Stimulated activated CD8-positive, alpha-beta memory T cell treated with anti-CD3 and anti-CD28 coated beads, Interleukin-7, amount 100 ng/mL, for 4 hours (primary cell): ENCODE measurements around the gene FLAD1.
A peak's percentile ranks its signal among the peaks of the same experiment; 100 is the strongest.

Source experiments
- DNase-seq, 2 donors: peaks; one replicate each; pipeline ENCODE4 v3.0.0-alpha.2; 2020; ENCODE audit warnings: low read depth in 2 of 2

The FLAD1 gene

DNA sequence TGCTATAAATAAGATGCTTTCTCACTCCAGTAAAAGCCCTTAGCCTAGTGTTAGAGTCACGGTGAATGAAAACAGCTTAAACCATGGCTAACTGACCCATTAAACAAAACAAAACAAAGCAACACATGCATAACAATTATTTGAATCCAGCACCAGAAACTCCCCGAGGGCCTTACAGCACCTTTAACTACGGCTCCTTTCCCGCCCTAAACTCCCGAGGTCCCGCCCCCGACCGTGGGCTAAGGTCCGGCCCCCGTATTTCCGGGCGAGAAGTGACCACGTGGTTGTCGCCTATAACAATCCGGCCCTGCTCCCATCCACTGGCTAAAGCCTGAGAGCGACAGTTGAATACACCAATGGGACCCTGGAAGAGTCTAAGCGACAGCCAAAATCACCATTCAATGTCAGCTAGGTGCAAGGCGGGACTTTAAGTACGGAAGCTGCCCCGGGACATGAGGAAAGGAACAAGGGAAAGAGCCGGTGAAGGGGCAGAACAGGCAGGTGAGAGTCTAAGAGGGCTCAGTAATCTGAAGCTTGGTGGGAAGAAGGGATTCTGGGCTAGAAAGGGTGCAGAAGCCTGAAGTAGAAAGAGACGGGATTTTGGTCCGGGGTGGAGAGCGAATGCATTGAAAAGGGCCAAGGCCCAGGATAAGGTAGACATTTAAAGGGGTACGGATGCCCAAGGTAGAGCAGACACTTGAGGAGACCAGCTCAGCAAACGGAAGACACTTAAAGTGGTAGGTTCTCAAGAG is at the start of gene FLAD1:
Gene FLAD1, plus strand, starts transcription at position 448 of the 752 bp plus-strand sequence. CDS start 351 bp downstream, outside the sequence.
- peak; percentile 90 to 95 for DNase-seq

GRCh38 chr1:154934358-154934948 is 48.7 kb upstream of the FLAD1 start:
- no peak for DNase-seq

DNA sequence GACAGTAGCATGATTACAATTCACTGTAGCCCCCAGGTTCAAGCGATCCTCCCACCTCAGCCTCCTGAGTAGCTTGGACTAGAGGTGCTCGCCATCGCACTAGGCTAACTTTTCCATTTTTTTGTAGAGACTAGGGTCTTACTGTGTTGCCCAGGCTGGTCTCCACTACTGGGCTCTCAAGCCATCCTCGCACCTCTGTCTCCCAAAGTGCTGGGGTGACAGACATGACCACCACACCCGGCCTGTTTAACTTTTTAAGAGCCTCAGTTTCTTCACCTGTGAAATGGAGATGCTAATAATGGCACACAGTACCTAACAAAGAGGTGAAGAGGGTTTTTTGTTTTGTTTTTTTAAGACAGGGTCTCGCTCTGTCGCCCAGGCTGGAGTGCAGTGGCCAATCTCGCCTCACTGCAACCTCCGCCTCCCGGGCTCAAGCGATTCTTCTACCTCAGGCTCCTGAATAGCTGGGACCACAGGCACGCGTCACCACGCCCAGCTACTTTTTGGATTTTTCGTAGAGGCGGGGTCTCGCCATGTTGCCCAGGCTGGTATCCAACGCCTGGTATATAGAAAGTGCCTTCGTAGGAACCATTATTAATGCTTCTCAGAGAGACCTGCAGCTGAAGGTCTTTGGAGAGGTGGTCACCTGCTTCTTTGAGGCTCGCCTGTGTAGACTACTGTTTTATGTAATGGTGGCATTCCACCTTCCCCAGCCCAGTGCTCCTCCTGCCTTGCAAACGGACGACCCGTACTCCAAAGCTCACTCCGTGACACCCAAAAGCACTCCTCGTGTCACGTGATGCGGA is 47.2 kb upstream of the FLAD1 start:
- DNase-seq = no peak

DNA sequence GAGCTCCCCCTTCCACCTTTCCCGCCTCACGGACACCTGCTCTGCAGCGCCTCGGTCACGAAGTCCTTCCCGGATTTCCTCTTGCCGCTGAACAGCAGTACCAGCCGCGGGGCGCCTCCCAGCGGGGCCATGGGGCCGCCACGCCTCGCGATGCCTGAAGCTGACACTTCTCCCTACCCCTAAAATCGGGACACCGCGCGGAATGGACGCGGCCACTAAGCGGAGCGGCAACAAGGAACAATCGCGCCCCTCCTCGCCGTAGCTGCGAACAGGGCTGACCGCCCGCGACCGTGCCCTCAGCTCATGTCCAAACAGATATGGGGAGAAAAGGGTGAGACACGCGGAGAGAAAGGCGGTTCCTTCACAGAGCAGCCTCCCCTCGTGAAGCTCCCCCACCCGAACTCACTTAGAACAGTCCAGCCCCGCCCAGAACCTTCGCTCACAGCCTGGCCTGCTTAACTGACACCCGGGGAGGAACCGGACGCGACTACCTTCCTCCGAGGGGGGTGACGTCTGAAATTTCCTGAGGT is 46.5 kb upstream of the FLAD1 start, which contains the start of gene PMVK:
Gene PMVK, minus strand, starts transcription at position 165 of the 530 bp plus-strand sequence. Its CDS starts 34 bp downstream, at position 131.
- DNase-seq = peak; percentile 92 to 95

- DNase-seq = peak; percentile 83
Measured at GRCh38 chr1:154937085-154937987, 45.8 kb upstream of the FLAD1 start.

GRCh38 chr1:154937988-154938386 is 45.2 kb upstream of the FLAD1 start:
- no peak for DNase-seq

DNA sequence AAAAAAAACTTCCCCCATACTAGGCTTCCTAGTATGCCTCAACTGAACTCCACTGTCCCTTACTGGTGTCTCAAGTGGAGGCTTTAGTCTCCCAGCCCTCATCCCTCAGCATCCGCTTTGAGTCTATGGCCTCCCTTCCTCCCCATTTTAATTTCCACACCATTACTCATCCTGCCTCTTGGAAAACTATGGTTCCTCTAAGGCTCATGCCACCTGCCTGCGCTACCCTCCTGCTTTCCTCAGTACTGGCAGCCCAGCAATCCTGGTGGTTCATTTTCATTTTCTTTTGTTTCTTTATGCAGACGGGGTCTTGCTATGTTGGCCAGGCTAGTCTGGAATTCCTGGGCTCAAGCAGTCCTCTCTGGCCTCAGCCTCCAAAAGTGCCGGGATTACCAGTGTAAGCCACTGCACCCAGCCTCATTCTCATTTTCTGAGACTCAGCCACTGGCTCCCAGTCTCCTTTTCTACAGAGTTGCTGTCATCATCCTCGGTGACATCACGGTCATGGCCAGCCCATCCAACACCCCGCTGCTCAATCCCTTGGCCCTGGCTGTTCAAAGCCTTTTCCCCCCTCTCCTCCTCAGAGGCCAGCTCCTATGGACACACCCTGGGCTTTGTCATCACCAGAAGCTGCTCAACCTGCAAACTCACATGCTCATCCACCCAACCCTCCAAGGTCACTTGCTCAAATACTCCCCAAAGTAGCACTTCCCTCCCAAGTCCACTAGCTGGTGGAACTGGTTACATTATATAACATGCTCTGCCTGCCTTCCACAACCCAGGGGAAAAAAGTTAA is 44.3 kb upstream of the FLAD1 start:
- no peak for DNase-seq

GRCh38 chr1:154940213-154940560 is 43.0 kb upstream of the FLAD1 start:
- DNase-seq = no peak

DNA sequence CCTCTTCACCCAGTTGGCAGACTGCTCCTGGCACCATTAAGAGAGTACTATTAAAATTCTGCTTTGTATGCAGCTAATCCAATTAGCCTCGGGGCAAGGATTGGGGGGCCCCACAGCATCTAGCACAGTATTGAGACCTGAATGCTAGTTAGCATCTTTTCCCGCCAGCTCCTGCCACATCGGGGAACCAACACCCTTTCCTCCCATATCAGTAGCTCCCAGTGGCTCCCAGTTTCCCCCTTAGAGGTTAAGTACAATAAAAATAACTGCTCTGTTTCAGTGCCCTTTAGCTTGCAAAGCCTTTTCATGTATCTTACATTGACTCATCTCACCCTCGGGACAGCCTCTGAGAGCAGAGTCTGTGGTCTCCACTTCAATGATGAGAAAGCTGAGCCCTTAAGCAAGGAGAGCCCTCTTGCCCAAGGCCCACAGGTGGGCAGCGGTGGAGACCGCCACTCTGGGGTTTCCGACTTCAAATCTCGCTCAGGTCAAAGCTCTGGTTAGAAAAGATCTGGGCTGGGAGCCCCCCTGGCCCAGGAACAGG is 42.4 kb upstream of the FLAD1 start:
- DNase-seq = no peak

DNA sequence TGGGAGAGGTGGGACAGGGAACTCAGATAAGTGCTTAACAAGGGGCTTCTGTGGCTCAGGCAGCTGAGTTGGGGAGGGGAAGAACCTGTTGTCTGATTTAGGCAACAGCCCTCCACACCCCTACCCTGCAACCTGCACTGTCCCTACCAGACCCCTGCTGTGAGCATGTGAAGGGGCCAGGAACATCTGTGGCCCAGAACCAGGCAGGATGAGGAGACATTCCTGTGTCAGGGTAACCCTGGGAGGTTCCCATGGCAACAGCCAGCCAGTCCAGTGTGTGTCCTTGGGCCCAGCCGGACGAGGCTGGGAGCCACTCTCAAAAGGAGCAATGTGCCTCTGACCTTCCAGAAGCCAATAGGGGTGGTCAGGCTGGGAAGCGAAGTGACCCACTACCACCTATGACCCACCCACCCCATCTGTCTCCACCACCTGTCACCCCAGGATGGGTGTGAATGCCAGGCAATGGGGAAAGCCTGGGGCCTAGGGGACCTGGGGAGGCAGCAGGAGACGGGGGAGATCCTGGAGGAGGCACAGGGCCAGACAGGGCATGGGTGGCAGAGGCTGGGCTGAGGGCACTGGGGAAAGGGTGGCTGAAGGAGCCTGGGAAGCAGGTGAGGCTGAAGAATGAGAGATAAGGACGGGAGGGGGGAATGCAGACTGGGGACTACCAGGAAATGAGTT is 41.7 kb upstream of the FLAD1 start:
- no peak for DNase-seq

DNA sequence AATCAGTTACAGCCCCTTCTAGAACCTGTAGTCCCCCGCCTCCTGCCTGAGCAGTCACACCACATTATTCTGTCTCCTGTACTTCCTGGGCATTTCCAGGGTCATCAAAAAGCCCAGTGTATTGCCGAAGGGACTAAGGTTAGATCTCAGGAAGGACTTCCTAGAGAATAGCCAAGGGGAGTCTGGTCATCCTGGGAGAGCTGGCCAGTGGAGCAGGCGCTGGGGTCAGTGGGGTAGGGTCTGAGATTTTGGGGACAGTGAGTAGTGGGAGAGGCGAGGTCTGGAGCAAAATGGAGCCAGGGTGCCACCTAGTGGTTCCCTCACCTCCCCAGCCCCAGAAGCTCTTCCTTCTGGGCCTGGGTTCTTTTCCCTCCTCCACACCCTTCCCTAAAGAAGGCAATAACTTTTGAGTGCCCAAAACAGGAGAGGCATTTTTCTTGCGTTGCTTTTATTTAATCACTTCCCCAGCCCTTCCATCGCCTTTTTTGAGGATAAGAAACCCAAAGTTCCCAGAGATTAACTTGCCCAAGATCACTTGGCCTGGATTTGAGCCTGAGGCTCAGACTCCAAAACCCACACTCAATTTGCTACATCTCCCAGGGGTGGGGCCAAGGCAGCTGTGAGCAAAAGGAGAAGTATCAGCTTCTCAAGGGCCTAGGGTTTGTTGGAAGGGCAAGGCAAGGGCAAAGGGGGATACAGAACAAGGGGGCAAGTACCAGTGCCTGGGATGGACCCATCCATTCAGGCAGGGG is 39.3 kb upstream of the FLAD1 start:
- no peak for DNase-seq

DNA sequence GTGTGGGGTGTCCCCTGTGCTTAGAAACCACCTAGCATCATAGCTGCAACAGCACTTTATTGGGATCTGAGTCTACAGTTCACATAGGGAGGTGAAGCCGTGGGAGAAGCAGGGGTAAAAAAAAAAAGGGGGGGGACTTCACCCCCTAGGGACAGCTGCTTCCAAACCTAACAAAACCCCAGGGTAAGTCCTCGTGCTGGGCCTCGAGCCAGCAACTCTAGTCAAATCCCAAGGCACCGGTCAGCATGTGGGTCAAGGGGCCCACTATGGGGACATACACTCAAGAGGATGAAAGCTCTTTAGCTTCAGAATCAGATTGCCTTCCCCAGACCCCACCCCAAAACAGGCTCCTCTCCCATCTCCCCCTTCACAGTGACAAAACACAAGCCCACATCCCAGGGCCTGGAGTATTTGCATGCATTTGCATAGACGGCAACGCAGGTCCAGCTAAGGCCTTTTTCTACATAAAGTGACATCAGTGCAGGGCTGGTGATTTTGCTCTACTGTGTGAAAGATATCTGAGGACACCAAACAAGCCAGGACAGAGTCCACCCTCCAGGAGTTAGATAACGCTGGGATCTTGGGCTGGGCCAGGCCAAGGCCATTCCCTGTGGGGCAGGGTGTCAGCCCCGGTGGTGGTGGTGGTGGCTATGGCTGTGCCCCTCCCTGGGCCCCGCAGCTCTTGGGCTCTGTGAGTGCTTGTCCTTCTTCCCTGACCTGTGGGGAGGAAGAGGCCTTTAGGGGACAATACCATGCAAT is 38.6 kb upstream of the FLAD1 start:
- no peak for DNase-seq

- DNase-seq = no peak
Measured at GRCh38 chr1:154945160-154945961, 37.8 kb upstream of the FLAD1 start.

DNA sequence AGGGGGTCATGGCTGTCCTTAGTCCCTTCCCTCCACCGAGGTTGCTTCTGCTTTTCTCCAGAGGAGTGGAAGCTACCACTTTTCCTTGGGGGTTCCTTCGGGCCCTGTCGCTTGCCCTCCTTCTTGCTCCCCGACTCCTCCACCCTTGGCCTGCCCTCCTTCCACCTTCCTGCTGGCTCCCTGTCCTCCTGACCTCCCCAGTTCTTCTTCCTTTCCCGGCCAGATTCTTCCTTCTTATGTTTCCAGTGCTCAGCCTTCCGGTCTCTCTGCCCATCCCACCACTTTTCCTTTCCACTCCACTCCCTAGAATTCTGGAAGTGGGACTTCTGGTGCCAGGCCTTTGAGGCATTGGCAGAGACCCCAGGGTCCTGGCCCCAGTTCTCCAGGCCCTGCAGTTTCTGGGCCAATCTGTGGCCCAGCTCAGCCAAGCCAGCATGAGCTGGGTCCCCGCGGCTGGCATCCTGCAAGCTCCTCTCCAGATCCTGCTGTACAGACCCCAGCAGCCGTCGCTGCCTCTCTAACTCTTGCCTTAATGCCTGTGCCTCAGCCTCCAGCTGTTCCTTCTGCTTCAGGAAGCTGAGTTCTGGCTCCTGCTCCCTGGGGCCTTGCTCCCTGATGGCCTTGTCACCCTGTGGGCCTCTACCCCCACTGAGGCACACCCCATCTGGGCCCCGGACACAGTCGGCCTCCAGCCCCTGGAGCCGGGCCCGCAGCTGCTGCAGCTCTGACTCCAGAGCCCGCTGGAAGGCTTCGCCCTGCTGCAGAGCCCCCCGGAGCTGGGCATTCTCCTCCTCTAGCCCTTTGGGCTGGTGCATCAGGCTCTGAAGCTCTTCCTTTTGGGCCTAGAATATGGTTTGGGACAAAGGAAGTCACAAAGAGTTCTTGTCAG is 36.9 kb upstream of the FLAD1 start:
- no peak for DNase-seq

DNA sequence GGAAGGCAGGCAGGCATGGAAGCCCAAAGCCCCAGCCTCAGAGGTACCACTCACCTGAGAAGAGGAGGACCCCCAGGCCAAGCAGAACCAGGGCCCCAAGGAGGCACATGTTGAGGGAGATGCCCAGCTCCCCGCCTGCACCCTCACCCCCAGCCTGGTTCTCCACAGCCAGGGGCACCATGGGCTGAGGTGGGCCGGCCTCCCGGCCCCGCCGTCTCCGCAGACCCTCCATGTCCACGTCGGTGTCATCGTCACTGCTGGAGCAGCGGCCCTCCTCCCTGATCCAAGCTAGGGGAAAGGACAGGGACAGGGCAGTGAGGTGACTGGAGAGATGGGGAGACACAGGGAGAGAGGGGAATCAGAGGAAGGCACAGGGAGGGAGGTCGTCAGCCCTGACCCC is 35.1 kb upstream of the FLAD1 start:
- no peak for DNase-seq
